ENCODE measurements around the gene METTL17.

The METTL17 gene

GRCh38 chr14:21041676-21042433 is 52.1 kb downstream of the METTL17 start, which contains the start of gene RNASE7:
Gene RNASE7 (plus strand): TSS chr14:21042362. CDS start chr14:21042993, 631 bp downstream.
- no peak for DNase-seq (ENCODE audit: low read depth in 4 of 4, low spot score in 1 of 4)

DNA sequence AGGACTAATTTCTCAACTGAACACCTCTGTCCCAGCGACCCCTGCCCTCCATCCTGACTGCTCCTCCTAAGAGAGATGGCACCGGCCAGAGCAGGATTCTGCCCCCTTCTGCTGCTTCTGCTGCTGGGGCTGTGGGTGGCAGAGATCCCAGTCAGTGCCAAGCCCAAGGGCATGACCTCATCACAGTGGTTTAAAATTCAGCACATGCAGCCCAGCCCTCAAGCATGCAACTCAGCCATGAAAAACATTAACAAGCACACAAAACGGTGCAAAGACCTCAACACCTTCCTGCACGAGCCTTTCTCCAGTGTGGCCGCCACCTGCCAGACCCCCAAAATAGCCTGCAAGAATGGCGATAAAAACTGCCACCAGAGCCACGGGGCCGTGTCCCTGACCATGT is 53.1 kb downstream of the METTL17 start:
- no peak for DNase-seq (ENCODE audit: low read depth in 4 of 4, low spot score in 1 of 4)

- no peak for DNase-seq (ENCODE audit: low read depth in 4 of 4, low spot score in 1 of 4)
Measured at GRCh38 chr14:21043387-21043973, 53.7 kb downstream of the METTL17 start.

GRCh38 chr14:21043974-21044618 is 54.3 kb downstream of the METTL17 start:
- DNase-seq (ENCODE audit: low read depth in 4 of 4, low spot score in 1 of 4), result no peak

All from stimulated activated CD4-positive, alpha-beta T cell treated with anti-CD3 and anti-CD28 coated beads, Interleukin-1b, Interleukin-23, amount 100 ng/mL, for 24 hours (primary cell).